ENCODE results near the gene PRDX5. TPM values are rescaled to one million over a fixed set of nuclear protein-coding genes. Genes with fewer than 3 reads are reported as not detected.

Gene PRDX5
- total and polyA plus RNA-seq, 9 of the 15 experiments (the other 6 are each of a cell fraction or from before 2014, with no cell fraction given): 40.8 to 327 (median 204) TPM

DNA sequence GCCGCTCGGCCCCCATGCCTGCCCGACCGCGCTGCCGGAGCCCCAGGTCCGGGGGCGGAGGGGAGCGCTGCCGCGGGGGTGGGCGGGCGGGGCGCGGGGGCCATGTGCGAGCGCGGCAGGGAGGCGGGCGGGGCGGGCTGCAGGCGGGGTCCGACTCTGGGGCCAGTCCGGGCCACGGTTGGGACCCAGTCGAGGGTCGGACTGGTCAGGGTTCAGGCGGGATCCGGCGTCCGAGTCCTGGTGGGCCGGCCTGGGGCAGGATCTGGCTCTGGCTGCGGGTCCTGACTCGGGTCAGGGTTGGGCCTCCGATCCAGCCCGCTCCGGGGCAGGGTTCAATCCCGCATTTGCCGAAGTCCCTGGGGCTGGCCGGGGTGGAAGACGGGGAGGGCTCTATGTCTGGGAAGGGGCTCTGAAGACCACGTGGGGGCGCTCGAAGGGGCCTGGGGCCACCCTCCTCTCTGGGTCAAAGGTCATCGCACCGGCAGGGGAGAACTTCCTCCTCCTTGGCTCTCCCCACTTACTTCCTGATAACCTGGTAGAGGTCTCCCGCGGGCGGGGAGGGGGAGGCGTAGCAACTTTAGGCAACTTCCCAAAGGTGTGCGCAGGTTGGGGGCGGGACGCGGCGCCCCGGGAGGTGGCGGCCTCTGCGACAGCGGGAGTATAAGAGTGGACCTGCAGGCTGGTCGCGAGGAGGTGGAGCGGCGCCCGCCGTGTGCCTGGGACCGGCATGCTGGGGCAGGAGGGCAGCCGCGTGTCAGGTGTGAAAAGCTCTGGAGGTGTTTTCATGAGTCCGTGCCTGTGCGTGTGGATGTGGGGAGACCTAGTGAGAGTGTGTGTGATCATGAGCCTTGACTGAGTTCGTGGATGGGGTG is 12.0 kb upstream of the PRDX5 start (continued):
- TF ChIP-seq, protein P1, sequence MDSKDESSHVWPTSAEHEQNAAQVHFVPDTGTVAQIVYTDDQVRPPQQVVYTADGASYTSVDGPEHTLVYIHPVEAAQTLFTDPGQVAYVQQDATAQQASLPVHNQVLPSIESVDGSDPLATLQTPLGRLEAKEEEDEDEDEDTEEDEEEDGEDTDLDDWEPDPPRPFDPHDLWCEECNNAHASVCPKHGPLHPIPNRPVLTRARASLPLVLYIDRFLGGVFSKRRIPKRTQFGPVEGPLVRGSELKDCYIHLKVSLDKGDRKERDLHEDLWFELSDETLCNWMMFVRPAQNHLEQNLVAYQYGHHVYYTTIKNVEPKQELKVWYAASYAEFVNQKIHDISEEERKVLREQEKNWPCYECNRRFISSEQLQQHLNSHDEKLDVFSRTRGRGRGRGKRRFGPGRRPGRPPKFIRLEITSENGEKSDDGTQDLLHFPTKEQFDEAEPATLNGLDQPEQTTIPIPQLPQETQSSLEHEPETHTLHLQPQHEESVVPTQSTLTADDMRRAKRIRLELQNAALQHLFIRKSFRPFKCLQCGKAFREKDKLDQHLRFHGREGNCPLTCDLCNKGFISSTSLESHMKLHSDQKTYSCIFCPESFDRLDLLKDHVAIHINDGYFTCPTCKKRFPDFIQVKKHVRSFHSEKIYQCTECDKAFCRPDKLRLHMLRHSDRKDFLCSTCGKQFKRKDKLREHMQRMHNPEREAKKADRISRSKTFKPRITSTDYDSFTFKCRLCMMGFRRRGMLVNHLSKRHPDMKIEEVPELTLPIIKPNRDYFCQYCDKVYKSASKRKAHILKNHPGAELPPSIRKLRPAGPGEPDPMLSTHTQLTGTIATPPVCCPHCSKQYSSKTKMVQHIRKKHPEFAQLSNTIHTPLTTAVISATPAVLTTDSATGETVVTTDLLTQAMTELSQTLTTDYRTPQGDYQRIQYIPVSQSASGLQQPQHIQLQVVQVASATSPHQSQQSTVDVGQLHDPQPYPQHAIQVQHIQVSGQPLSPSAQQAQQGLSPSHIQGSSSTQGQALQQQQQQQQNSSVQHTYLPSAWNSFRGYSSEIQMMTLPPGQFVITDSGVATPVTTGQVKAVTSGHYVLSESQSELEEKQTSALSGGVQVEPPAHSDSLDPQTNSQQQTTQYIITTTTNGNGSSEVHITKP (IDR thresholded peaks at IDR 0.05; ENCODE audit: partially characterized antibody): no peak
- no peak for TF ChIP-seq ZNF764 (CRISPR knock-in tag; IDR thresholded peaks at IDR 0.05; ENCODE audit: low read depth)
- no peak for TF ChIP-seq TFAM (CRISPR knock-in tag; conservative IDR thresholded peaks at IDR 0.05)
- TF ChIP-seq NFE2L1 (tag; IDR thresholded peaks at IDR 0.05; ENCODE audit: borderline replicate concordance, low read depth): no peak
- TF ChIP-seq, protein P2, sequence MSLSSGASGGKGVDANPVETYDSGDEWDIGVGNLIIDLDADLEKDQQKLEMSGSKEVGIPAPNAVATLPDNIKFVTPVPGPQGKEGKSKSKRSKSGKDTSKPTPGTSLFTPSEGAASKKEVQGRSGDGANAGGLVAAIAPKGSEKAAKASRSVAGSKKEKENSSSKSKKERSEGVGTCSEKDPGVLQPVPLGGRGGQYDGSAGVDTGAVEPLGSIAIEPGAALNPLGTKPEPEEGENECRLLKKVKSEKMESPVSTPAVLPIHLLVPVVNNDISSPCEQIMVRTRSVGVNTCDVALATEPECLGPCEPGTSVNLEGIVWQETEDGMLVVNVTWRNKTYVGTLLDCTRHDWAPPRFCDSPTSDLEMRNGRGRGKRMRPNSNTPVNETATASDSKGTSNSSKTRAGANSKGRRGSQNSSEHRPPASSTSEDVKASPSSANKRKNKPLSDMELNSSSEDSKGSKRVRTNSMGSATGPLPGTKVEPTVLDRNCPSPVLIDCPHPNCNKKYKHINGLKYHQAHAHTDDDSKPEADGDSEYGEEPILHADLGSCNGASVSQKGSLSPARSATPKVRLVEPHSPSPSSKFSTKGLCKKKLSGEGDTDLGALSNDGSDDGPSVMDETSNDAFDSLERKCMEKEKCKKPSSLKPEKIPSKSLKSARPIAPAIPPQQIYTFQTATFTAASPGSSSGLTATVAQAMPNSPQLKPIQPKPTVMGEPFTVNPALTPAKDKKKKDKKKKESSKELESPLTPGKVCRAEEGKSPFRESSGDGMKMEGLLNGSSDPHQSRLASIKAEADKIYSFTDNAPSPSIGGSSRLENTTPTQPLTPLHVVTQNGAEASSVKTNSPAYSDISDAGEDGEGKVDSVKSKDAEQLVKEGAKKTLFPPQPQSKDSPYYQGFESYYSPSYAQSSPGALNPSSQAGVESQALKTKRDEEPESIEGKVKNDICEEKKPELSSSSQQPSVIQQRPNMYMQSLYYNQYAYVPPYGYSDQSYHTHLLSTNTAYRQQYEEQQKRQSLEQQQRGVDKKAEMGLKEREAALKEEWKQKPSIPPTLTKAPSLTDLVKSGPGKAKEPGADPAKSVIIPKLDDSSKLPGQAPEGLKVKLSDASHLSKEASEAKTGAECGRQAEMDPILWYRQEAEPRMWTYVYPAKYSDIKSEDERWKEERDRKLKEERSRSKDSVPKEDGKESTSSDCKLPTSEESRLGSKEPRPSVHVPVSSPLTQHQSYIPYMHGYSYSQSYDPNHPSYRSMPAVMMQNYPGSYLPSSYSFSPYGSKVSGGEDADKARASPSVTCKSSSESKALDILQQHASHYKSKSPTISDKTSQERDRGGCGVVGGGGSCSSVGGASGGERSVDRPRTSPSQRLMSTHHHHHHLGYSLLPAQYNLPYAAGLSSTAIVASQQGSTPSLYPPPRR (CRISPR knock-in tag; IDR thresholded peaks at IDR 0.05; ENCODE audit: borderline replicate concordance): no peak
- TF ChIP-seq FOSL1 (tag; conservative IDR thresholded peaks at IDR 0.05): no peak
- TF ChIP-seq, protein P3, sequence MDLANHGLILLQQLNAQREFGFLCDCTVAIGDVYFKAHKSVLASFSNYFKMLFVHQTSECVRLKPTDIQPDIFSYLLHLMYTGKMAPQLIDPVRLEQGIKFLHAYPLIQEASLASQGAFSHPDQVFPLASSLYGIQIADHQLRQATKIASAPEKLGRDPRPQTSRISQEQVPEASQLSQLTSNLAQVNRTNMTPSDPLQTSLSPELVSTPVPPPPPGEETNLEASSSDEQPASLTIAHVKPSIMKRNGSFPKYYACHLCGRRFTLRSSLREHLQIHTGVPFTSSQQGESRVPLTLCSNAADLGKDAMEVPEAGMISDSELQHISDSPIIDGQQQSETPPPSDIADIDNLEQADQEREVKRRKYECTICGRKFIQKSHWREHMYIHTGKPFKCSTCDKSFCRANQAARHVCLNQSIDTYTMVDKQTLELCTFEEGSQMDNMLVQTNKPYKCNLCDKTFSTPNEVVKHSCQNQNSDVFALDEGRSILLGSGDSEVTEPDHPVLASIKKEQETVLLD (IDR thresholded peaks at IDR 0.05): peak; percentile 36; the same call in 1 of the 2 replicates
- TF ChIP-seq KLF10 (CRISPR knock-in tag; IDR thresholded peaks at IDR 0.05): no peak
- TF ChIP-seq SREBF2 (CRISPR knock-in tag; IDR thresholded peaks at IDR 0.05): no peak
- no peak for TF ChIP-seq ZSCAN32 (CRISPR knock-in tag; IDR thresholded peaks at IDR 0.05)
- peak; percentile 19; the same call in 1 of the 2 replicates for TF ChIP-seq SOX6 (IDR thresholded peaks at IDR 0.05)
- TF ChIP-seq CHD2 (IDR thresholded peaks at IDR 0.05; ENCODE audit: low read depth, low read length): no peak
- TF ChIP-seq BRCA1 (IDR thresholded peaks at IDR 0.05): no peak
- TF ChIP-seq BRCA1 (CRISPR knock-in tag; IDR thresholded peaks at IDR 0.05): no peak
- TF ChIP-seq, protein P4, sequence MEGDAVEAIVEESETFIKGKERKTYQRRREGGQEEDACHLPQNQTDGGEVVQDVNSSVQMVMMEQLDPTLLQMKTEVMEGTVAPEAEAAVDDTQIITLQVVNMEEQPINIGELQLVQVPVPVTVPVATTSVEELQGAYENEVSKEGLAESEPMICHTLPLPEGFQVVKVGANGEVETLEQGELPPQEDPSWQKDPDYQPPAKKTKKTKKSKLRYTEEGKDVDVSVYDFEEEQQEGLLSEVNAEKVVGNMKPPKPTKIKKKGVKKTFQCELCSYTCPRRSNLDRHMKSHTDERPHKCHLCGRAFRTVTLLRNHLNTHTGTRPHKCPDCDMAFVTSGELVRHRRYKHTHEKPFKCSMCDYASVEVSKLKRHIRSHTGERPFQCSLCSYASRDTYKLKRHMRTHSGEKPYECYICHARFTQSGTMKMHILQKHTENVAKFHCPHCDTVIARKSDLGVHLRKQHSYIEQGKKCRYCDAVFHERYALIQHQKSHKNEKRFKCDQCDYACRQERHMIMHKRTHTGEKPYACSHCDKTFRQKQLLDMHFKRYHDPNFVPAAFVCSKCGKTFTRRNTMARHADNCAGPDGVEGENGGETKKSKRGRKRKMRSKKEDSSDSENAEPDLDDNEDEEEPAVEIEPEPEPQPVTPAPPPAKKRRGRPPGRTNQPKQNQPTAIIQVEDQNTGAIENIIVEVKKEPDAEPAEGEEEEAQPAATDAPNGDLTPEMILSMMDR (IDR thresholded peaks at IDR 0.05 in 2 of 3, conservative IDR thresholded peaks at IDR 0.05 in 1 of 3; ENCODE audit: insufficient read depth in 2 of 3, low read depth in 1 of 3, low read length in 3 of 3): peak; percentile 56 to 74 (median 67)
- TF ChIP-seq XRCC3 (IDR thresholded peaks at IDR 0.05): no peak
